Measurements from ENCODE around the gene ADARB2.

Gene ADARB2

GRCh38 chr10:1535301-1535965 is 201.9 kb downstream of the ADARB2 start:
- no peak for TF ChIP-seq CTCF (IDR thresholded peaks at IDR 0.05; ENCODE audit: borderline replicate concordance, insufficient read depth, low read depth, low read length)
- H3K4me3 ChIP-seq (ENCODE audit: low read depth, low read length) = no peak overlapping the region

GRCh38 chr10:1534820-1535219 is 202.5 kb downstream of the ADARB2 start:
- H3K4me3 ChIP-seq (ENCODE audit: low read depth, low read length) = no peak overlapping the region
- no peak for TF ChIP-seq CTCF (IDR thresholded peaks at IDR 0.05; ENCODE audit: borderline replicate concordance, insufficient read depth, low read depth, low read length)

GRCh38 chr10:1532636-1533035 is 204.7 kb downstream of the ADARB2 start:
- TF ChIP-seq CTCF (IDR thresholded peaks at IDR 0.05; ENCODE audit: borderline replicate concordance, insufficient read depth, low read depth, low read length) = no peak
- H3K4me3 ChIP-seq (ENCODE audit: low read depth, low read length) = no peak overlapping the region

- TF ChIP-seq CTCF (IDR thresholded peaks at IDR 0.05; ENCODE audit: borderline replicate concordance, insufficient read depth, low read depth, low read length) = no peak
- H3K4me3 ChIP-seq (ENCODE audit: low read depth, low read length) = no peak overlapping the region
These were observed 205.3 kb downstream of the ADARB2 start for GRCh38 chr10:1531883-1532597.

- H3K4me3 ChIP-seq (ENCODE audit: low read depth, low read length) = no peak overlapping the region
- no peak for TF ChIP-seq CTCF (IDR thresholded peaks at IDR 0.05; ENCODE audit: borderline replicate concordance, insufficient read depth, low read depth, low read length)
These were observed 206.3 kb downstream of the ADARB2 start for GRCh38 chr10:1530871-1531517.

GRCh38 chr10:1529806-1530413 is 207.4 kb downstream of the ADARB2 start:
- no peak overlapping the region for H3K4me3 ChIP-seq (ENCODE audit: low read depth, low read length)
- no peak for TF ChIP-seq CTCF (IDR thresholded peaks at IDR 0.05; ENCODE audit: borderline replicate concordance, insufficient read depth, low read depth, low read length)

Measured in GM12875 (cell line).